K562 (cell line): ENCODE results near the gene AGK.

Experiments used
- AFF4 ChIP-seq: sonication (generic); formaldehyde crosslinking; IDR thresholded peaks from 2 replicates; pipeline ENCODE4 v1.8.0; 2023; ENCODE audit warnings: mild to moderate bottlenecking, missing genetic modification reagents
- MNT ChIP-seq, 2 experiments: fragments of 450-650 bp; conservative IDR thresholded peaks; 2 replicates each; pipeline ENCODE4 v1.6.1; 2017; ENCODE audit warnings: mild to moderate bottlenecking in 2 of 2, moderate library complexity in 2 of 2
- POLR2A ChIP-seq: fragments of 450-650 bp; conservative IDR thresholded peaks from 2 replicates; pipeline ENCODE4 v1.6.1; 2016
- POLR2G ChIP-seq: fragments of 200-400 bp; formaldehyde crosslinking; IDR thresholded peaks from 2 replicates; pipeline ENCODE4 v1.6.1; 2017; ENCODE audit warnings: low read depth, mild to moderate bottlenecking, antibody characterized with exemption, low read length, moderate library complexity

GRCh38 chr7:141567432-141567831, 16.2 kb downstream of the AGK start:
- TF ChIP-seq MNT (conservative IDR thresholded peaks at IDR 0.05) (no peak), AFF4 (CRISPR knock-in tag) (no peak), POLR2A (no peak), POLR2G (no peak)
